Eye (tissue), 1 donor: Measurements from ENCODE around the gene DHRSX.

Experiments
- DNase-seq: peaks from one replicate; pipeline ENCODE4 v3.0.0-alpha.2; 2015

DHRSX gene

DNA sequence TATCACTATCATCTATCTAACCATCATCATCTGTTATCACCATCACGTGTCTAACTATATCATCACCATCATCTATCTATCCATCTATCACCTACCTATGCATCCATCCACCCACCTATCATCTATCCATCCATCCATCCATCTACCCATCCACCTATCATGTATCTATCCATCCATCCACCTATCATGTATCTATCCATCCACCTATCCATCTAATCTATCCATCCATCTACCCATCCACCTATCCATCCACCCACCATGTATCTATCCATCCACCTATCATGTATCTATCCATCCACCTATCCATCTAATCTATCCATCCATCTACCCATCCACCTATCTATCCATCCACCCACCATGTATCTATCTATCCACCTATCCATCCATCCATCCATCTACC lies 316.7 kb downstream of the DHRSX start:
- no peak for DNase-seq

DNA sequence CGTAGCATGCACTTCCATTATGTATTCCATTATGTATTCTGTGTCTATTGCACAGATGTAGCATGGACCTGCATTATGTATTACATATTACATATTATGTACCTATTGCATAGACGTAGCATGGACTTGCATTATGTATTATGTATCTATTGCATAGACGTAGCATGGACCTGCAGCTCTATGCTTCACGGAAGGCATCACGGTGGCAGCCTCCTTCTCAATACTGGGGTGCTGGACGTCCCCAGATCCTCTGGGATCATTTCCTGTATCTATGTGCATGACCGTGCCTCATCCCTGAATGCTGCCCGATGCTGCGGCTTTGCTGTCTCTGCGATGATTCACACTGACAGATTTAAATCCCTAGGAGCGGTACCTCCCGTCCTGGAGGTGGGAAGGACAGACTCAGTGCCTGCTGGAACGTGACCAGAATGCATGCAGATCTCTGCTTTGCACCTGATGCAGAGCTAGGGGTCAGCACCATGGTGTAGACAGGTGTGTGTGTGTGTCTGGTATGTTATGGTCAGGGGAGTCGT lies 317.5 kb downstream of the DHRSX start:
- DNase-seq, result no peak

DNA sequence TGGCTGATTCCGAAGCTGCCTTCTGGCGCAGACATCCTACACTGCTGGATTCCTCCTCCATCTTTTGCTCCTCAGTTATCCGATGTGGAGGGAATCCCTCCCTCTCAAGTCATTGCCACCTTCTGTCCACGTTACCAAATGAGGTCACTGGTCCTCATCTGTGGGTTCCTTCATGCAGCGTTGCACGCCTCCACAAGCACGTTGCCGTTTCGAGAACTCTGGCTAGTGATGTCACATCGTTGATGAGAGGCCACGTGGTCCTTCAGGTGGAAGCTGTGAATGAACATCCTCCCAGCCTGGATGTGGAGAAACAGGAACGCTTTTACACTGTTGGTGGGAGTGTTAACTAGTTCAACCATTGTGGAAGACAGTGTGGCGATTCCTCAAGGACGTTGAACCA lies 323.2 kb downstream of the DHRSX start:
- no peak for DNase-seq

DNA sequence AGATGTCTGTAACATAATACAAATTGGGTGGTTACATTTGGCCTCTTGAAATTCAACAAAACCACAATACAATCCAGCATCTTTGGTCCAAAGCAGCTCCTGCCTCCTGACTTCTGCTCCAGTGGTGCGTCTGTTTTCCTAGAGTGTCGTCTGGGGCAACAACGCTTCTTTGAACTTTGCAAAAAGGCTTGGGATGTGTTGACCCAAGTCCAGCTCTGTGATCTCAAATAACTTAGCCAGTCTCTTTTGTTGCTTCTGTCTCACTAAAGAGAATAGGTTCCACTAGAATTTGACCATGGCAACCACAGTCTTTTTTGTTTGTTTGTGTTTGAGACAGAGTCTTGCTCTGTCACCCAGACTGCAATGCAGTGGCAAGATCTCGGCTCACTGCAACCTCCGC lies 324.0 kb downstream of the DHRSX start:
- DNase-seq, result no peak

DNA sequence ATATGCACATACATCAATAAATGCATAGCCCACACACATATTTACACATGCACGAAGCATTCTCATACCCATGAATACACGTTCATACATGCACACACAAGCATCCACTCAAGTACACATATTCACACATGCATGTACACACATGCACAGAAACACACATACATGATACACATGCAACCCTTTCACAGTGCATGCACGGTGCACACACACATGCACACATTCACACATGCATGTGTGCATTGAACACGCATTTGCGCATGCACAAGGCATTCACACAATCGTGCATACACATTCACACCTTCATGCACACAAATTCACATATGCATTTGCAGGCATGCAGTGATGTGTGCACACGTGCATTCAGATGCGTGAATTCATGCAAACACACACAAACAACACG lies 324.5 kb downstream of the DHRSX start:
- DNase-seq, result no peak

DNA sequence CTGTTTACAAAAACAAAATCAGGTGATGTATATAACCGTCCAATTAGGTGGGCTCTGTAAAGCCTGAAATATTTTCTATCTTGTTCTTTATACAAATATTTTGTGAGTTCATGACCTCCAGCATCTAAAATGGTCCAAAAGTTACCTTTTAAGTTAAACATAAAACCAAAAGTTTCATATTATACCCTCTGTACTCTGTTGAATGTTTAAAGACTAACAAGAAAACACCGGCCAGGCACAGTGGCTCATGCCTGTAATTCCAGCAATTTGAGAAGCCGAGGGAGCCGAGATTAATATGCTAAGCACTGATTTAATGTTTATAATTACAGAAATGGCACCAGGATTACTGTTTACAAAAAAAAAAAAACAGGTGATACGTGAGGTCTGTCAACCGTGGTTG lies 328.4 kb downstream of the DHRSX start:
- DNase-seq, result no peak
